Cerebellar nuclear complex (tissue), 1 donor: ENCODE results near the gene ECM1.
A peak's percentile ranks its signal among the peaks of the same experiment; 100 is the strongest.

Experiments
- DNase-seq, 2 experiments: peaks; one replicate each; lab custom pipeline; 2025; lab: John Stamatoyannopoulos, UW

Gene ECM1

GRCh38 chr1:150558761-150559655 is 51.1 kb downstream of the ECM1 start:
- DNase-seq = no peak

GRCh38 chr1:150559656-150560010 is 51.7 kb downstream of the ECM1 start:
- DNase-seq = no peak

- no peak for DNase-seq
These were observed 52.1 kb downstream of the ECM1 start for GRCh38 chr1:150560011-150560438.

- DNase-seq = peak in 1 of 2 experiments; percentile 70
These were observed 52.8 kb downstream of the ECM1 start for GRCh38 chr1:150560576-150561253.

GRCh38 chr1:150561254-150561973 is 53.5 kb downstream of the ECM1 start:
- peak; percentile 76 to 79 for DNase-seq

GRCh38 chr1:150561974-150562445 is 54.1 kb downstream of the ECM1 start:
- peak; percentile 26 to 28 for DNase-seq

GRCh38 chr1:150562446-150563339 is 54.8 kb downstream of the ECM1 start:
- DNase-seq = no peak
